ENCODE results near the gene ZNF366.

The ZNF366 gene

DNA sequence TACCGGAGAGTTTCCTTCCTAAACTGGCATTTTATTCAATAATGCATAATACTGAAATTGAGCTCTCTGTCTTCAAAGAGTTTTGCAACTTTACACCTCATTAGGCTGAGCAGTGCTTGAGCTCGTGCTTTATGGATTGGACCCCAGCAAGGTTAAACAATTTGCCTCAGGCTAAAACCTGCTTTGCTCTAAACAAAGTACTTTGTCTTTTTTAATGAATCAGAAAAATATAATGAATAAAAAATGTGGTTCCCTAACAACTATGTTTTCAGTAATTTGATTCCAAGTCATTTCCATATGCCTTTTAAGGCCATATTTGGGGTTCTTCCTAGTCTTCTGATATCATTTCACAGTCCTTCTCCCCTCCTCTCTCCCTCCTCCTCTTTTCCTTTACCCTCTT, 20.0 kb downstream of the ZNF366 start:
- DNase-seq: no peak

DNA sequence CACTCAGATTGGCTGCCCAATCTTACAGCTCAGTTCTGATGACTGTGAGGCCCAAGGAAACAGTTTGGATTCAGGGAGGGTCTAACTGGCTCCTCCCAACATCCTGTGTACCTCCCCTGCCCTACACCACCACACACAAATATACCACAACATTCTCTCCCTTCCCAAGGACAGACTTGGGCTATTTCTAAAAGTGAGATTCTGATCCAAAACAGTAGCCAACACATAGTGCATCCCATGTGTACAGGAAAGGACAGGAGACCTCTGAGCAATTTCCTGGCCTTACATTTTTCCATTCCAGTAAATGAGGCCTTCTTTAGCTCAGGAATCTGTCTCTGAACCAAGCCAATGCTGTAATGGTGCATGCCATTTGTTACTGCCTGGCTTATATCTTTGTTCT, 20.8 kb downstream of the ZNF366 start:
- no peak for DNase-seq

DNA sequence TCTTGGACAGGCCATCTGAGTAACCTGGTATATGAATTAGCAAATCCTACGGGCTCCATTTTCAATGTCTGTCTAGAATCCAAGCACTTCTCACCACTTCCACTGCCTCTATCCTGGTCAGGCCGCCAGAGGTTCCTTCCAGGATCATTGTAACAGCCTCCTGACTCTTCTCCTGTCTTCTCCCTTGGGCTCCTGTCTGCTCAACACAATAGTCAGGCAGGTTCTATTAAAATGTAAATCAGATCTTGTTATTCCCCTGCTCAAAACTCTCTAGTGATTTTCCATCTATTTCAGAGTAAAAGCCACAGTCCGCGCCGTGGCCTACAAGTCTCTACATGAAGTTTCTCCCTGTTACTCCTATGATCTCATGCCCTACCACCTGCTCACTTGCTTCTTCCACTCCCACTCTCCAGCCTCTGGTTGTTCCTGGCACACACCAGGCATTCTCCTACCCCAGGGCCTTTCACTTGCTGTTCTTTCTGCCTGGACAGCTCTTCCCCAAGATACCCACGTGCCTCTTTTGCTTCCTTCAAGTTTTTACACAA, 21.7 kb downstream of the ZNF366 start:
- DNase-seq: no peak

DNA sequence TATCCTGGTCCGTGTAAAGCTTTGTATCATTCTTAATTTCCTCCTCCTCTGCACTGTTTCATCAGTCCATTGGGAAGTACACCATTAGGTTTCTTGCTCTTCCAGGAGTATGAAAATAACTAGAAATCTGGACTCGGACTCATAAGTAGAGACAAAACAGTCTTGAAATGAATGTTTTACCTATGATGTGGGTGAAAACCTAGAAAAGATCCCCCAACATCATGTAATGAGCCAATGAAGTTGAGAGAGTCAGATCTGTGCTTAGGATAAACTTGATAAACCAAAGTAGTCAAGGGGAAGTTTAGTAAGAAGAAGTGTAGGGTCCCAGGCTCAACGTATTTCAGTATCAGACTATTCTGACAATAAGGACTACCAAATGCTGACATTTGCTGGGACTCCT, 25.2 kb downstream of the ZNF366 start:
- DNase-seq: no peak

- DNase-seq: no peak
Observed at GRCh38 chr5:72480841-72481240, 26.4 kb downstream of the ZNF366 start.

GRCh38 chr5:72479921-72480320, 27.3 kb downstream of the ZNF366 start:
- DNase-seq: no peak

DNA sequence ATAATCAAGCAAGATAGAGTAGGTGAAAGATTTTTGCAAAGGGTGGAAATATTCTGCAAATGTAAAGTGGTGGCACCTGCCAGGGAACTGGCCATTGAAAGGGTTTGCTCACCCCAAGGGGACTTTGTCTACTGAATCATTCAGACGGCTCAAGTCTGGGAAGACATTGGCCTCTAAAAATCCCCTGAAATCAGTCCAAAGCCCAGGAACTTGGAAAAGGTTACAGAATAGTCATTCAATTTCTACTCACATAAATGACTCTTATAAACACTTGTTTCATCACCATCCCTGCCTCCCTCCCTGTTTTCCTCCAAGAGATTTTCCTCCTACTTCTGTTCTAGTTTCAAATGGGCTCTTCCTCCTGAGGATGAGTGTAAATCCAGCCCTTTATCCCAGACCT, 28.5 kb downstream of the ZNF366 start:
- no peak for DNase-seq

DNA sequence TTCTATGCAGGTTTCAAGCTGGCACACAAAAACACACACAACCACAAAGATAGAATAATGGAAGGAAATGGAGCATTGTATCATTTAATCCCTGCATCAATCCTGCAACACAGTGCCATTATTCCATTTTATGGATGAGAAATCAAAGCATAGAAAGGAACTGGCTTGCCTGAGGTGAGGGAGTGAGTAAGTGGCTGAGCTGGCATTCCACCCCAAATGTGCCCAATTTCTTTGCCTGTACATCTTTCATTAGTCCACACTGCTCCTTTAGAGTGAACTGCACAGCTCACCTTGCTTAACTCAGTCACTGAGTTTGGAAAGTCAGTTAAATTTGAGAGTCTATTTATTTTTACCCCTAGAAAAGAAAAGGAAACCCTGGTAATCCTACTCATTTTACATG, 28.9 kb downstream of the ZNF366 start:
- DNase-seq: no peak

GRCh38 chr5:72477644-72478043, 29.6 kb downstream of the ZNF366 start:
- DNase-seq: no peak

DNA sequence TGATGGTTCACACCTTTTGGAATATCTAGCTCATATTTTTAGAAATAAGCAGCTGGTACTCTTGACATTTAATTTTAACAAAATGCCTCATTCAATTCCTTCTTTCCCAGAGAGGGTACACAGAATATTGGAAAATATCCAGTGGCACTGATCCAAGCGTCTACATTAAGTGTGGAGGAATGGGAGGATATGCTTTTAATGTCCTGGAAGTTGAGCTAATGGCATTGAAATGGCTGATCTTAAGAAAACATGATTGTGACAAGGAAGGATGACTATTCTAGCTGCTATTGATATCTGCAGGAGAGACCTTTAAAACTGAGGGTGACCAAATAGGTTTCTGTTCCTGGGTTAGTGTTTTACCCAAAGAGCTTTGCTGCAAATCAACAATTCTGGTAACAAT, 30.0 kb downstream of the ZNF366 start:
- DNase-seq: no peak

- no peak for DNase-seq
Observed at GRCh38 chr5:72476721-72477120, 30.5 kb downstream of the ZNF366 start.

GRCh38 chr5:72476275-72476674, 30.9 kb downstream of the ZNF366 start:
- DNase-seq: no peak

- DNase-seq: no peak
Observed at GRCh38 chr5:72474516-72474915, 32.7 kb downstream of the ZNF366 start.

DNA sequence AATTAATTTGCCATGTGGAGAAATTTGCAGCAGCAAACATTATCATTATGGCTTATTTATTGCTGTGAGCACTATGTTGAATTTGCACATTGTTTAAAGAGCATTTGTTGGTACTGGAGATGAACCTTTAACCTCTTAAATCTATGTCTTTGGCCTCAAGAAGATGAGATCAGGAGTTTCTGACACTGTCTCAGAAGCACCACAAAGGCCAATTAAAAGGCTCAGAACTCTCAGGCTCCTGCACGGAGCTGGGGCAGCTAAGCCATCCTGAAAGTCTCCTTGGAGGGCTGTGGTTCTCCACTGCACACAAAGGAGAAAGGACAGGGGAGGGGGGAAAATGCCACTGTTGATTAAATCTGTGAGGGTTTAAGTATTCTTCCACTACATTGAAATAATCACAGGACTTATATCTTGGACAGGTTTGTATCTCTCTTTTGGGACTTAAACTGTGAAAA, 33.1 kb downstream of the ZNF366 start:
- no peak for DNase-seq

- no peak for DNase-seq
Observed at GRCh38 chr5:72472666-72473422, 34.4 kb downstream of the ZNF366 start.

DNA sequence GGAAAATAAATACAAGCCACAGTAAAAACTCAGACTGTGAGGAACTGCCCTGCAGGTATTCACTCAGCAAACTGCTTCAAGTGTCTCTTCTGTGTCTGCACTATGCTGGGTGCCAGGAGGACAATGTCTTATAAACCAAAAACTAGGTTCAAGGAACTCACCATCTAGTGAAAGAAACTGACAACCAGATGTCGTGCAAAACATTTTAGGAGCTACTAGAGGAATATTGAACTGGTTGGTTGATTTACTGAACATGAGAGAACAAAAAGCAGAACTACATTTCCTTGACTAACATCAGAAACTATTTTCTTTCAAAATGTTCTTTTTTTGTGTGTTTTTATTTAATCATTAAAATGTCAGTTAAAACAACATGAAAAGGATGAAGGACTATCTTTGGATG, 35.2 kb downstream of the ZNF366 start:
- DNase-seq: no peak

GRCh38 chr5:72470826-72471225, 36.4 kb downstream of the ZNF366 start:
- DNase-seq: no peak

GRCh38 chr5:72468606-72469005, 38.6 kb downstream of the ZNF366 start:
- no peak for DNase-seq

DNA sequence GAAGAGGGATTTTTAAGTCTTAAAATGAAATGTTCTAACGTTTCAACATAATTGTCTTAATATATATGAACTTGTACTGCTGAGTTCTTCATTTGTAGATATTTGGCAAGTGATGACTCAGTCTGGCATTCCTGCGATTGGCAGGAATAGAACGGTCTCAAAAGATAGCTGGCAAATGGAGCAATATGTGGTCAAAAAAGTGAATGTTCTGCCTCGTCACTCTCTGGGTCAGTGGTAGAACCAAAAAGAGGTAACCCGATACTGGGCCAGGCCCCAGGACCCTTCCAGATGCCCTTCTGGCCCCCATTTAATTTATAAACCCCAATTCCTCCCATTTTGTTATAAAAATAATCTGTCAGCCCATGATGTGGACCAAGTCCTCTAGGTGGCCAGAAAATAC, 39.2 kb downstream of the ZNF366 start:
- DNase-seq: no peak

- DNase-seq: no peak
Observed at GRCh38 chr5:72467461-72467860, 39.7 kb downstream of the ZNF366 start.

GRCh38 chr5:72465601-72466563, 41.3 kb downstream of the ZNF366 start:
- no peak for DNase-seq

GRCh38 chr5:72465066-72465465, 42.1 kb downstream of the ZNF366 start:
- DNase-seq: no peak

DNA sequence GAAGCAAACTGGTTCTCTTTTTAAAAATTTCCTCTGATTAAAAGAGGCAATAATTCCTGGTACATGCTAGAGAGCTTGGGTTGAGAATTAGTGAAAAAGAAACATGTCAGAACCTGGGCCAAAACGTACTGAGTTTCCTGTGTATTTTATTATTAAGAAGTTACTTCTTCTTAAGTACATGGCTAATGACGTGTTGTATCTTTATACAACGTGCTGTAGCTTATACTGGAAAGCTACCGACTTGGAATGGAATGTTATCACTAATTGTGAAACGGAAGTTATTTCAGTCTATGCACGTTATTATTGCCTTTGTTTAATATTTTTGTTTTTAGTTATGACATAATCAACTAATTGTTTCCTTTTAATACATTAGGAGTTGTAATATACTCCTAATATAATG, 43.1 kb downstream of the ZNF366 start:
- DNase-seq: no peak

Measured in NCI-H1092 (cell line).